CD4-positive, alpha-beta T cell treated with Interferon gamma for 1 hour (primary cell): ENCODE data around the gene SSNA1.

Experiments
- DNase-seq: peaks from one replicate; pipeline ENCODE4 v3.0.0-alpha.2; 2020

The SSNA1 gene

GRCh38 chr9:137185921-137186320 is 2.6 kb upstream of the SSNA1 start:
- no peak for DNase-seq

DNA sequence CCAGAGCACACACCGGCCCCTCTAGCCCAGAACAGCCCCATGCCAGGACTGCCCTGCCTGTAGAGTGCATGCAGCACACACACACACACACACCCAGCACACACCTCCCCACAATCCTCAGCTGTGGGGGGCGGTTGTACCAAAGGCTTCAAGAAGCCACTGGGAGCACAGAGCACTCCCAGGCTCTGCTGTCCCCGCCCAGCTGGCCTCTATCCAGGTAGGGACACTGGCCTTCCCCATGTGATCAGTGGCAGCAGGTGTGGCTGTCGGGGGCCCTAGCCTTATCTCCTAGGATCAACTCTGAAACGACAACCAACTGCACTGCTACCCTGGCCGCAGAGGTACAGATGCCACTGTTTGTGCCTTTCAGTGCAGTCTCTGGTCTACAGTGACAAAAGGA is 2.1 kb upstream of the SSNA1 start:
- no peak for DNase-seq

- no peak for DNase-seq
Observed at GRCh38 chr9:137187386-137187785, 1.1 kb upstream of the SSNA1 start.

GRCh38 chr9:137188086-137188489 is 388 bp upstream of the SSNA1 start:
- DNase-seq, result no peak

GRCh38 chr9:137189297-137190295 is 1.1 kb downstream of the SSNA1 start:
- no peak for DNase-seq

- no peak for DNase-seq
Observed at GRCh38 chr9:137190315-137190856, 1.9 kb downstream of the SSNA1 start.

- DNase-seq, result no peak
Observed at GRCh38 chr9:137191245-137191644, 2.8 kb downstream of the SSNA1 start.

DNA sequence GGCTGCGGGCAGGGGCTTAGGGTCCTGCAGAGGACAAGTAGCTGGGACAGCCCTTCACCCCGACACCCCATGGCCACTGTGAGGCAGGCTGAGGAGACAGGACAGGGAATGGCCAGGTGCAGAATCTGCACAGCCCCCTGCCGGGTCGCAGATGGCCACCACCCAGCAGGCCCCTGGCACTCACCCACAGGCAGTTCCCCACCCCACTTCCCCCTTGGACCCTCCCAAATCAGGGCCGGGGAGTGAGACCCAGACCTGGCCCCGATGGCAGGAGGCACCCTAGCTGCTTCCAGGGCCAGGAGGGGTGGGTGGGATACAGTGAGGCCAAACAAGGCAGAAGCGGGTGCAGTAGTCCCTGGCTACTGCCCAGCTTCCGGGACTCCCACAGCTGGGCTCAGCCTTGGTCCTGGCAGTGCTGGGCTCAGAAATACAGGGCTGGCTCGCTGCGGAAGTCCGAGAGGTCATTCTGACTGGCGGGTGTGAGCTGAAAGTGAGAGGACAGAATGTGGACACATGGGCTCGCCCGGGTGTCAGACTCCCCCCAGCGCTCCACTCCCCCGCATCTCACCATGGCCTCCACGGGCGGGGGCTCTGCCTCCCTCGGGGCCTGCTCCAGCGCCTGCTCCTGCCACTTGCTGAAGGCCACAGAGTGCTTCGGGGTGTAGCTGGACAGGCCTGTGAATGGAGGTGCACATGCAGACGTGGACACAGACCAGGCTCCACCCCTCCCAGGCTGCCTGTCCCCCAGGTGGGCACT is 3.4 kb downstream of the SSNA1 start:
- DNase-seq, result no peak

DNA sequence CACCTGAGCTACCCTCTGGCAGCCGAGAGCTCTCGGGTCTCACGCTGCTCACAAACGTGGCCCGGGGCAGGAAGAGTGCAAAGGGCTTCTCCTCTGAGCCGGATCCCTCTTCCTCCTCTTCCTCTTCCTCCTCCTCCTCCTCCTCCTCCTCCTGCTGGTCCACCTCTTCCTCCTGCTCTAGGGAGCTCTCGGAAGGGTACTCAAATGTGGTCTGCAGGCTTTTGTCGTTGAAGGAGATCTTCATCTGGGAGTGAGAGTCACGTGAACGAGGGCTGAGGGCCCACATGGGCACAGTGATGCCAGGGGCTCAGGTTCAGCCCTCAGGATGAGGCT is 3.9 kb downstream of the SSNA1 start:
- DNase-seq, result no peak

- no peak for DNase-seq
Observed at GRCh38 chr9:137192859-137193258, 4.4 kb downstream of the SSNA1 start.

GRCh38 chr9:137193771-137194170 is 5.3 kb downstream of the SSNA1 start:
- no peak for DNase-seq

DNA sequence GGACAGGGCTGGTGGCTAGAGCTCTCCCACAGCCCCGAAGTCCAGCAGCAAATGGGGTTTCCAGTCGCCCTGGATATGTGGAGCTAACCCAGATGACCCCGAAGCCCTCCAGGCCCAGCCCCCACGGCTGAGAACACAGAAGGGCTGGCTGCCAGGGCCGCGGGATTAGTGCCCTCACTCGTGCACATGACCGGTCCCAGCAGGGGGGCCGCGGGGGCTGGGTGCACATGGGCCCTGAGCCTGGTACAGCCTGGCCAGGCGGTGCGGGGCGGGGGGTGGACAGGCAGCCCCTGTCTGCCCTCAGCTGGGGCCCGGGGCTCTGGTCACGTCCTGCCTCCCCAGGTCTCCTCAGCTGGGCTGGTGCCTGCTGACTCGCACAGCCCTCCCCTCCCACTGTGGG is 5.9 kb downstream of the SSNA1 start:
- no peak for DNase-seq

GRCh38 chr9:137194909-137195308 is 6.4 kb downstream of the SSNA1 start:
- no peak for DNase-seq

DNA sequence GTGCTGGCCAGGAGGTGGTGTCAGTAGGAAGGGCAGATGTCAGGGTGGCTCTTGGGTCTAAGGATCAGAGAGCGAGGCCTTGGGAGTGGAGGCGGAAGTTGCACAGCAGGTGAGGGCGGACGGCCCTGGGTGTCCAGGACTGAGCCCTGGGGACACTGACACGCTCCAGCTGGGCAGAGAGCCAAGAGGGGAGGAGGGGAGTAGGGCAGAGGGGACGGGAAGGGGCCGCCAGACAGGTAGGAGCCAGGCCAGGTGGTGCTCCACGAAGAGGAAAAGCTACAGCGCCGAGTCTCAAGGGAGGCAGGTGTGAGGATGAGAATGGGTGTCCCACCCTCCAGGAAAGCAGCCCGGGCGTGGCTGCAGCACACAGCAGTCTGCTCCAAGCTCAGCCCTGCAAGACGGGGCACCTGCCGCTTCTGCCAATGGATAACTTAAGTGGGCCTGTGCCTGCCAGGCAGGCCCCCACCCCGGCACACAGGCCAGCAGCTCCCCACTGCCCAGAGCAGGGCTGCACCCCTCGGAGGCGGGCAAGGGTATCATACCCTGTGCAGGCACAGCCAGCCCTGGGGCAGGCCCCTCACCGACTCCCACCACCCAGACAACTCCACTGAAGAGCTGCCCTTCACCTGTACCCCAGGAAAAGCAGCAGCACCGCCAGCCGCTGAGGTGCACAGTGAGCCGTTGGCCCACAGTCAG is 7.2 kb downstream of the SSNA1 start:
- no peak for DNase-seq

GRCh38 chr9:137198051-137198901 is 9.8 kb downstream of the SSNA1 start:
- DNase-seq, result no peak

GRCh38 chr9:137198902-137199283 is 10.4 kb downstream of the SSNA1 start:
- DNase-seq, result no peak

DNA sequence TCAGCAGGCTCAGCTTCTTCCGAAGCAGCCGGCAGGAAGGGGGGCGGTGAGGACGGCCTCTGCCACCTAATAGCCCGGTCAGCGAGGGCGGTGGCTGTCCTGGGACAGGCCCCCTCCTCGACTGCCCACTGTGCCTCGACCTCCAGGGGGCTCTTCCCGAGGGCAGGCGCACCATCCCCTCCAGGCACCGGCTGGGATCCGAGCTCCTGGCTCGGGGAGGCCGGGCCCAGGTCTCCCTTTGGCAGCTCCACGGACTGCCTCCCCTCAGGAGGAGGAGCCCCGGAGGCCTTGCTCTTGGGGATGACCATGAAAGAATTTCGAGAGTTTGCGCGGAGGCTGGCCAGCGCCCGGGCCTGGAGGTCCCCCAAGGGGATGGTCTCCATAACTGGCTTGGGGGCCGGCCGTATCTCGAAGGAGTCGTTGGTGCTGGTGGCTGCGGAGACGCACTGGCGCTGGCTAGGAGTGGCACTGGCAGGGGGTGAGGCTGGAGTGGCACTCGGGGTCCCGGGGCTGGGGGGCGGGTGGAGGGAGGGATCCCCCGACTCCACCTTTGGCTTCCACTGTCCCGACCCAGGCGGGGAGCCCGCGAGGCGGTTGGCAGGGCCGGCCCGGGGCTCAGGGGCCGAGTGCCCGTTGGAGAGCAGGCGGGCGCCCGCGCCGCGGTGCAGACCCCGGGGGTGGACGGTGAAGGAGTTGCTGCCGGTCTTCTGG is 11.1 kb downstream of the SSNA1 start:
- no peak for DNase-seq

DNA sequence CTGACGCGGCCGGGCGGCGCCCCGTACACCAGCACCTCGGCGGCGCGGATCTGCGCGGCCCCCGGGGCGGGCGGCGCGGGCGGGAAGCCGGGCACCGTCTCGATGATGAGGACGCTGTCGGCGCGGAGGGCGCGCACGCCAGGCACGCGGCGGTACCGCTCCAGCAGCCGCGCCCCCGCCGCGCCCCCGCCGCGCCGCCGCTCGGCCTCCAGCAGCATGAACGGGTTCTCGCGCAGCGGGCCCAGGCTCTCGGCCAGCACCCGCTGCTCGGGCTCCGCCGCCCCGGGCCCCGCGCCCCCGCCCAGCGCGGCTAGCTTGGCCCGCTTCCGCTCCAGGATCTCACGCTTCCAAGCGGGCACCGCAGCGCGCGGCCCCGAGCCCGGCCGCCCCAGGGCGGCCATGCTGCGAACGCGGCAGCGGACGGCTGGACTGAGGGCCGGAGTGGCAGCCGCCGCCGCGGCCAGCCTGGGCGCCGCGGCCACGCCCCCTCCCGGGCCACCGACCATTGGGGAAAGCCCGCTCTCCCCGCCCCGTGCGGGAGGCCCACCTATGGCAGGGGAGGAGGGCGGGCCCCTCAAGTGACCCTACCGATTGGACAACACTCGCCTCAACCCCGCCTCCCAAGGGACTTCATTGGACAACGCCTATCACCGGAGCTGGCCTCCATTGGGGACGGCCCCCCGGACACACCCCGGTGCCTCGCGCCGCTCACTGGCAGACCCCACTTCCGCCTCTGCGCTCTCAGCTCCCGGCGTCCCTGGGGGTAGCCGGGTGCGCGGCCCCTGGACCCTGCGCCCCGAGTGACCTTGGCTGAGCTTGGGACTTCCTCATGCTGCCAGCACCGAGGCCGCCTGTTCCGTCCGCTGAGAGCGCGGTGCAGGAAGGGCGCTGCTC is 12.1 kb downstream of the SSNA1 start, which contains the start of gene TPRN:
TPRN (minus strand) TSS at position 431 of the 894 bp plus-strand sequence; CDS start at position 401, 30 bp downstream.
- peak; percentile 98 for DNase-seq

DNA sequence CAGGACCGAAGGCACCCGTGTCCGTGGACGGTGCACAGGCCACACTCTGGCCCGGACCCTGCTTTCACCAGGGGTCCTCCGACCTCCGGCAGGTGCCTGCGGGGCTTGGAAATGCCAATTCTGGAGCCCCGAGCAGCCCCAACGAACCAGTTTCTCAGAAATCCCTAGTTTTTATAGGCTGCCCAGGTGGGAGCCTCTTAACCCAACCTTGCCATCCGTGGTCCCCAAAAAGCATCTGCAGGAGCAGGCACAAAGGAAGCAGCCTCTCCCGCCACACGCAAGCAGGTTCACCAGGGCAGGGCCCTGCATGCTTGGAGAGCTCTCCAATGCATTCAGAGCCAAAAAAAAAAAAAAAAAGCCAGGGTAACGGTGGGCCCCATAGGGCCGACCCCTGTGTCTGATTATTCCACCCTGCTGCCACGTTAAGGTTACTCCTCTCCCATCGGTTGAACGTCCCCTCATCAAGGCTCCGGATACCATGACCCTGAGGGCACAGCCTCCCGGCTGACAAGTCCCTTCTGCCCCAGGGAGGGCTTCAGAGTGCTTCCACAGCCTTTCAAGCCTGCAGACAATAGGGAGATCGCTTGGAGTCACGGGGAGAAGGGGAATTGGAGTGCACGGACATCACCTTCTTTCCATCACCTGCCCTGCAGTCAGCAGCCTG is 12.9 kb downstream of the SSNA1 start:
- no peak for DNase-seq

GRCh38 chr9:137202966-137203365 is 14.5 kb downstream of the SSNA1 start:
- DNase-seq, result no peak
